NCI-H82 treated with DMSO at 0.1 percent for 48 hours (cell line): ENCODE data around the gene C10orf95.

Experiments used
- DNase-seq: peaks from one replicate; lab custom pipeline; 2025; ENCODE audit not compliant: unreplicated experiment; lab: John Stamatoyannopoulos, UW

Gene C10orf95

GRCh38 chr10:102416695-102417094 is 34.6 kb downstream of the C10orf95 start:
- DNase-seq, result no peak

- DNase-seq, result no peak
Observed at GRCh38 chr10:102416283-102416682, 35.1 kb downstream of the C10orf95 start.

- DNase-seq, result no peak
Observed at GRCh38 chr10:102414749-102415148, 36.6 kb downstream of the C10orf95 start.

DNA sequence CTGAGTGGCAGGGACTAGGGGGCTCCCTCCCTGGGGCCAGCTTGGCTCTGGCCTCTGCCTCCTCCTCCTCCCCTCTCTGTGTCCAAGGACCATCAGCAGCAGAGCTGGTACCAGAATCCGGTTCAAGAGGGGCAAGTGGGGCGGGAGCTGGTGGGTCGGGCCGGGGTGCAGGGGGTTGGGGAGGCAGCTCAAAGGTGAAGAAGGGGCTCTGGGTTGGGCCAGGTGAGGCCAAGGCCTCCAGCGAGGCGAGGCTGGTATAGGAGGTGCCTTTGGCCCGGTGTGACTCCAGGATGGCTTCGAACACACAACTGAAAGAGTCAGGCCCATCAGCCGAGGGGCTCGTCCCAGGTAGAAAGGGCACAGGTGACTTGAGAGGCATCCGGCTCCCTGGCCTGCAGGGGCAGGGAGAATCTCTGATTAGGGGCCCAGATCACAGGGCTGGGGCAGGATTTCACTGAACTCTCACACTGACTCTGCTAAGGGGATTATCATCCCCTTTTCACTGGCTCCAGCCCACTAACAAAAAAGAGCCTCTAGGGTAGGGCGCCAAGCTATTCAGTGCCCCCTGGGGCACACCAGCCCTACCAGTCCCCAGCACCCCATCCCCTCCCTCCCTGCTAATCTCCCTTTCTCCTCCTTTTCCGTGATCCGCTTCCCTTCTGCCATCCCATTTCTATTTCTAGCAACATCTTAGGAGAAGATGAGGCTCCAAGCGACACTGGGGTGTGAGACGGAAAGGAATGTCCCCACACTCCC is 37.4 kb downstream of the C10orf95 start:
- no peak for DNase-seq

- DNase-seq, result no peak
Observed at GRCh38 chr10:102413053-102413705, 38.2 kb downstream of the C10orf95 start.

- DNase-seq, result no peak
Observed at GRCh38 chr10:102412293-102412692, 39.0 kb downstream of the C10orf95 start.

DNA sequence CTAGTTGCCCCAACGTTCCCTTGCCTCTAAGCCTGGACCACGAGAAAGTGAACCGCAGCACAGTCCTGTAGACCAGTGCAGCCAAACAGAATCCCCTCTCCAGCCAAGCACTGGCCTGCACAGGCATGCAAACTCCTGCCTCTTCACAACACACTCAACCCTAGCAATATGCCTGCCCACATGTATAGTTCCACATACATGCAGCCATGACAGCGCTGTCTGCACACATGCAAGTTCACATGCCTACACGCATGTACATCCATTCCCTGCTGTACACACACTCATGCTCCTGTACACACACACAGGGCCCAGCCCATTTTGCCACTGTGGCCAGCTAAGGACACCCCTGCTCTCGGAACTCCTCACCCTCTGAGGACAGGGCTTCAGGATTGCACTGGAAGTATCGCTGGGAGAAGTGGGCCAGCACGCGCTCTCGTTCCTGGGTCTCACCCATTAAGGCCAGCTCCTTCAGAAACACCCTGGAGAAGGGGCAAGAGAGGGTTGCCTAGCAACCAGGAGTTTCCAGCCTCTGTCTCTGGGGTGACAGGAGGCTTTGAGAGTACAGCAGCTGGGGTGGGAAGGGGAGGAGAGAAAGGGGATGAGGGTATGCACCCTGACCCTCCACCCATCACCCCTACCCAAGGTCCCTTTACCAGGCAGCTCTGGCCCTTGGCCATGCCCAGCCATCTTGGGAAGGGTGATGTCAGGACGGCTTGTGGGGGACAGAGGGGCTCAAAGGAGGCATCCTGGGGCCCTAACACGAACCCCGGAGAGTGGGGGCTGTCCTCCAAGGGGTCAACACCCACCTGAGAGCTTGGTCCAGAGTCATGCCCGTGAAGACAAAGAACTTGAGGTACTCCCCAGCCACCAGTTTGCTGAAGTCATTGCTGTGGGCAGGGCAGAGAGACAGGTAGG is 39.7 kb downstream of the C10orf95 start:
- DNase-seq, result no peak

DNA sequence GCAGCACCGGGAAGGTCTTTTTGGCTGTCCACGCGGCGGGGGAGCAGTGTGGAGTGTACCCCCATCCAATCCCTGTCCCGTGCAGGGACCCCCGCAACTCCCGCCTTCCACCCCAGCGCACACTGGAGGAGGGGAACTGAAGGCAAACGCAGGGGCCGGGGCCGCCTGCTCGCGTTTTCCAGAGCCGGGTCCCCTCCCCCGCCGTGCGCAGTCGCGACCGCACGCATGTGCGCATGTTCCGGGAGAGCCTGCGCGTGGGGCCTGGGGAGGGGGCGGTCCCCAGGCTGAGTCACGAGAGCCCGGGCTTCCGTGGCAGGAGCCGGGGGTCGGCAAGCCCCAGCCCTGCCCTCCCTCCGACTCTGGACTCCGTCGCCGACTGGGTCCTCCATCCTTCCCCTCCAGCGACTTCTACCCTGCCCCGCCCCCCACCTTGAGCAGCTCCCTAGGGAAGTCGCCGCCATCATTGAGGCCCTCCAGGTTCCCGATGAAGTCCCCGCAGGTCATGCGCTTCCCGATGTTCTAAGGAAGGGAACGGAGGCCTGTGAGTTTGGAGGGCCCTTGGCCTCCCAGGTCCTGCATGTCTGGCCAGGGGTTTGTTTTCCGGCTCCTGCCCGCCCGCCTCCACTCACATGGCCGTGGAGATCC is 40.8 kb downstream of the C10orf95 start:
- no peak for DNase-seq

- DNase-seq, result no peak
Observed at GRCh38 chr10:102409604-102410428, 41.5 kb downstream of the C10orf95 start.

- no peak for DNase-seq
Observed at GRCh38 chr10:102408728-102409603, 42.4 kb downstream of the C10orf95 start.

GRCh38 chr10:102408131-102408727 is 43.1 kb downstream of the C10orf95 start:
- no peak for DNase-seq

DNA sequence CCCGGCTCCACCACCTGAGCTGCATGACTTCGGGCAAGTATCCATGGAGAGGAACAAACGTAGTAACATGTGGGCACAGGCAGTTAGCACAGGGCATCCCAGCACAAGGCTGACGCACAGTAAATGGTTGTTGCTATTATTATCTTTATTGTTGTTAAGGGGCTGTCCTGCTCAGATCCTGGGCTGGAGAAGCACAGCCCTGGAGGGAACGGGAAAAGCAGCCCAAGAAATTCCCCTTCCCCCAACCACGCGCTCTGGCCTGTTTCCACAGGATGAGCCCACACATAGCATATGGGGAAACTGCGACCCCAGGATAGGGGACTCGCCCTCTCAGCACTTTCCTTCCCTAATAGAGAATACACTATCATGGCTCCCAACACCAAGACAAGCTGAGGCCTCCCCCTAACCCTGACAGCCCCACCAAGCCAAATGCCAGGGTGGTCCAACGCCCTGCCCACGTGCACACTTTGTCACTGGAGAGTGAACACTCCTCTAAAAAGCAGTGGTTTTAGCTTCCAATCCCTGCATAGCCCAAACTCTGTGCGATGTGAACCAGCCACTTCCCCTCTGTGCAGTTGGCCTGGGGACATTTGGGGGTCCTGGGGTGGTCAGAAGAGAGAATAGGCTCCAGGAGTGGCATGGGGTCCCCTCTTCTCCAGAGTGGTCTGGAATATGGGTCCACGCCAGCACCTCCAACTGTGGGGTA is 43.8 kb downstream of the C10orf95 start:
- DNase-seq, result no peak

- no peak for DNase-seq
Observed at GRCh38 chr10:102406815-102407214, 44.5 kb downstream of the C10orf95 start.

GRCh38 chr10:102405632-102406031 is 45.7 kb downstream of the C10orf95 start:
- no peak for DNase-seq

- DNase-seq, result no peak
Observed at GRCh38 chr10:102405108-102405571, 46.2 kb downstream of the C10orf95 start.

DNA sequence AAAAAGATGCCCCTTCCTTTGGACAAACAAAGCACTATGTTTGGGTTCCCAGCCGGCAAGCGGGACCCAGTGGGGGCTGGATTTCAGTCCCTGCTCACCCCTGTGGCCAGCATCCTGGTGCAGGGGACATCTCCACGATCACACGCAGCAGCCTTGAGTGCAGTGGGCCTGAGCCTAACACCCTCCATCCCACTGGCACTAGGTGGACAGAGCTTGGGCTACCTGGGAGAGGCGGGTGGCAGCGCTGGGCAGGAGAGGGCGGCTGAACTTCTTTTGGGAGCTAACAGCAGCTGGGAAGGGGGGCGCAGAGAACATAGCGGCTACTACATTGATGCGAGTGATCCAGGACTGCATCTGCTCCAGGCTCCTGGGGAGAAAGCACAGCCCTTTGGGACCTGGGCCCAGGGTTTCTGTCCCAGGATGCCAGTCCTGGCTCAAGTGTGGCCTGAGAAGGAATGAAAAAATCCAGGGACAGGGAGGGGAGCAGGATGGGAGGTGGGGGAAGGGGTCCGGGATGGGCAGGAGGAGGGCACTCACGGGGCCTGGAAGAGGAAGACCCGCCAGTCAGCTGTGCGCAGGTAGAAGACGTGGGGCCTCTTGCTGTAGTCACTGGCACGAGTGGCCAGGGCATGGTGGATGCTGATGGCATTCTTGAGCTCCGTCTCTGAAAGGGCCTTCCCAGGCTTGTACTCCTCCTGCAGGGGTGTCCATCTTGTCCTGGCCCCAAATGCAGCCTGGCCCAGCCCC is 46.8 kb downstream of the C10orf95 start:
- no peak for DNase-seq

DNA sequence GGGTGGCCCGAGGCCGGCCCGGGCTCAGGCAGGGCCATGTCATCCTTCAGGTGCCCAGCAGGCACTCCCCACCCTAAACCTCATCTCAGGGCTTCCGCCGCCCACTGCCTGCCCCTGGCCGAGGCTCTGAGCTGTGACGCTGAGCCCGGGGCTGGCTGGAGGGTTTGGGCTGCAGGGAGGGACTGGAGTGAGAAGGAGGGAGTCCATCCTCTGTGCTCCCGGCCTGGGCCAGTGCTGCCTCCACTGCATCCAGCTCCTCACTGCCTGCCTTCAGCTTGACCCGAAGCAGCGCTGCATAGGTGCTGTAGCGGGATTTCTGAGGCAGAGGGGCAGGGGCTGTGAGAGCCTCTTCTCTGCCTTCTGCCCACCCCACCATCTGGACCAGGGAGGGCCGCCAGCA is 48.2 kb downstream of the C10orf95 start:
- no peak for DNase-seq
